Measurements from ENCODE around the gene DISC1.

- TF ChIP-seq CTCF (IDR thresholded peaks at IDR 0.05): no peak
- no peak for TF ChIP-seq POLR2A (IDR thresholded peaks at IDR 0.05)
Observed at GRCh38 chr1:231923491-231924041, 297.0 kb downstream of the DISC1 start.
